Measurements from ENCODE around the gene ZNF385B.

Gene ZNF385B

DNA sequence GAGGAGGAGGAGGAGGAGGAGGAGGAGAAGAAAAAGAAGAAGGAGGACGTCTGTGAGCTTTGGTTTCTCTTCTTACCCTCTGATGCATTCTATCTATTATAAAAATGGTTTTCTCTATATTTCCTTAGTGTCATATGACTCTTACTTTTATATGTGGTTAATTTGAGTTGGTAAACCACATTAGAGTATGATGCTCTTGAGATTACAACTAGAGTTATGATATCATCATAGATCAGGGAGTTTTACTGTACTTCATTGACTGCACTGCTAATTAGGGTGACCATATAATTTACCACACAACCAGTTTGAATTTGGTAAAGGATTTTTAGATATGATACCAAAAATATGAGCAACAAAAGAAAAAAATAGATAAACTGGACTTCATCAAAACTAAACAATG, 166.4 kb downstream of the ZNF385B start:
- H3K4me3 ChIP-seq (replicated peaks; ENCODE audit: insufficient read depth, low read length), result no peak overlapping the region
- TF ChIP-seq, protein P1, sequence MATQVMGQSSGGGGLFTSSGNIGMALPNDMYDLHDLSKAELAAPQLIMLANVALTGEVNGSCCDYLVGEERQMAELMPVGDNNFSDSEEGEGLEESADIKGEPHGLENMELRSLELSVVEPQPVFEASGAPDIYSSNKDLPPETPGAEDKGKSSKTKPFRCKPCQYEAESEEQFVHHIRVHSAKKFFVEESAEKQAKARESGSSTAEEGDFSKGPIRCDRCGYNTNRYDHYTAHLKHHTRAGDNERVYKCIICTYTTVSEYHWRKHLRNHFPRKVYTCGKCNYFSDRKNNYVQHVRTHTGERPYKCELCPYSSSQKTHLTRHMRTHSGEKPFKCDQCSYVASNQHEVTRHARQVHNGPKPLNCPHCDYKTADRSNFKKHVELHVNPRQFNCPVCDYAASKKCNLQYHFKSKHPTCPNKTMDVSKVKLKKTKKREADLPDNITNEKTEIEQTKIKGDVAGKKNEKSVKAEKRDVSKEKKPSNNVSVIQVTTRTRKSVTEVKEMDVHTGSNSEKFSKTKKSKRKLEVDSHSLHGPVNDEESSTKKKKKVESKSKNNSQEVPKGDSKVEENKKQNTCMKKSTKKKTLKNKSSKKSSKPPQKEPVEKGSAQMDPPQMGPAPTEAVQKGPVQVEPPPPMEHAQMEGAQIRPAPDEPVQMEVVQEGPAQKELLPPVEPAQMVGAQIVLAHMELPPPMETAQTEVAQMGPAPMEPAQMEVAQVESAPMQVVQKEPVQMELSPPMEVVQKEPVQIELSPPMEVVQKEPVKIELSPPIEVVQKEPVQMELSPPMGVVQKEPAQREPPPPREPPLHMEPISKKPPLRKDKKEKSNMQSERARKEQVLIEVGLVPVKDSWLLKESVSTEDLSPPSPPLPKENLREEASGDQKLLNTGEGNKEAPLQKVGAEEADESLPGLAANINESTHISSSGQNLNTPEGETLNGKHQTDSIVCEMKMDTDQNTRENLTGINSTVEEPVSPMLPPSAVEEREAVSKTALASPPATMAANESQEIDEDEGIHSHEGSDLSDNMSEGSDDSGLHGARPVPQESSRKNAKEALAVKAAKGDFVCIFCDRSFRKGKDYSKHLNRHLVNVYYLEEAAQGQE (IDR thresholded peaks at IDR 0.05; ENCODE audit: insufficient replicate concordance, low read depth), result no peak
- TF ChIP-seq GABPA (IDR thresholded peaks at IDR 0.05; ENCODE audit: low read depth) (no peak), SPI1 (IDR thresholded peaks at IDR 0.05; ENCODE audit: borderline replicate concordance, low read depth) (no peak), POLR2AphosphoS5 (IDR thresholded peaks at IDR 0.05; ENCODE audit: low read depth) (no peak)
- TF ChIP-seq, protein P2, sequence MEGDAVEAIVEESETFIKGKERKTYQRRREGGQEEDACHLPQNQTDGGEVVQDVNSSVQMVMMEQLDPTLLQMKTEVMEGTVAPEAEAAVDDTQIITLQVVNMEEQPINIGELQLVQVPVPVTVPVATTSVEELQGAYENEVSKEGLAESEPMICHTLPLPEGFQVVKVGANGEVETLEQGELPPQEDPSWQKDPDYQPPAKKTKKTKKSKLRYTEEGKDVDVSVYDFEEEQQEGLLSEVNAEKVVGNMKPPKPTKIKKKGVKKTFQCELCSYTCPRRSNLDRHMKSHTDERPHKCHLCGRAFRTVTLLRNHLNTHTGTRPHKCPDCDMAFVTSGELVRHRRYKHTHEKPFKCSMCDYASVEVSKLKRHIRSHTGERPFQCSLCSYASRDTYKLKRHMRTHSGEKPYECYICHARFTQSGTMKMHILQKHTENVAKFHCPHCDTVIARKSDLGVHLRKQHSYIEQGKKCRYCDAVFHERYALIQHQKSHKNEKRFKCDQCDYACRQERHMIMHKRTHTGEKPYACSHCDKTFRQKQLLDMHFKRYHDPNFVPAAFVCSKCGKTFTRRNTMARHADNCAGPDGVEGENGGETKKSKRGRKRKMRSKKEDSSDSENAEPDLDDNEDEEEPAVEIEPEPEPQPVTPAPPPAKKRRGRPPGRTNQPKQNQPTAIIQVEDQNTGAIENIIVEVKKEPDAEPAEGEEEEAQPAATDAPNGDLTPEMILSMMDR (IDR thresholded peaks at IDR 0.05; ENCODE audit: insufficient read depth, low read length), result no peak
- H3K27ac ChIP-seq (replicated peaks), result no peak overlapping the region
- no peaks in the 10 kb centered on the region for H3K27me3 ChIP-seq (ENCODE audit: insufficient read depth, poor library complexity, severe bottlenecking)
- no peak for DNase-seq (ENCODE audit: low read depth in 1 of 2, low spot score in 1 of 2)

DNA sequence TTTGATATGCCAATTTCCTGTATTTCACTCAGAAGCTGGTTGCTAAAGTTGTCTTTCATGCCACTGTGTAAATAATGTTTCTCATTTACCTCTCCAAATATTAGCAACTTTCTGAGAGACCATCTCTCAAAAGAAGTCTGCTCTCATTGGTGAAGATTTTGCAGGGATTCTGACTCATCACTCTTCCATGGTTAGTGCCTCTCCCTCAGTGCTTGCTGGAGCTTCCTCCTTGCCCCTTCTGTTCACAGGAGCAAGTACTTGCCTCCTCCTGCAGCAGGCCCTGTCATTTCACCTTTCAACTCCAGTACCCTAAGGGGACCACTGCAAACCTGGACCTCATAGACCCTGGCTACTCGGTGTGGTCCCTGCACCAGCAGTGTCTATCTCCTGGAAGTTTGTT, 168.8 kb downstream of the ZNF385B start:
- TF ChIP-seq, protein P2 (IDR thresholded peaks at IDR 0.05; ENCODE audit: insufficient read depth, low read length), result no peak
- TF ChIP-seq, protein P1 (IDR thresholded peaks at IDR 0.05; ENCODE audit: insufficient replicate concordance, low read depth), result no peak
- no peak for TF ChIP-seq SPI1 (IDR thresholded peaks at IDR 0.05; ENCODE audit: borderline replicate concordance, low read depth)
- TF ChIP-seq GABPA (IDR thresholded peaks at IDR 0.05; ENCODE audit: low read depth), result no peak
- no peak for TF ChIP-seq POLR2AphosphoS5 (IDR thresholded peaks at IDR 0.05; ENCODE audit: low read depth)
- DNase-seq (ENCODE audit: low read depth in 1 of 2, low spot score in 1 of 2), result no peak
- H3K27ac ChIP-seq (replicated peaks), result no peak overlapping the region

DNA sequence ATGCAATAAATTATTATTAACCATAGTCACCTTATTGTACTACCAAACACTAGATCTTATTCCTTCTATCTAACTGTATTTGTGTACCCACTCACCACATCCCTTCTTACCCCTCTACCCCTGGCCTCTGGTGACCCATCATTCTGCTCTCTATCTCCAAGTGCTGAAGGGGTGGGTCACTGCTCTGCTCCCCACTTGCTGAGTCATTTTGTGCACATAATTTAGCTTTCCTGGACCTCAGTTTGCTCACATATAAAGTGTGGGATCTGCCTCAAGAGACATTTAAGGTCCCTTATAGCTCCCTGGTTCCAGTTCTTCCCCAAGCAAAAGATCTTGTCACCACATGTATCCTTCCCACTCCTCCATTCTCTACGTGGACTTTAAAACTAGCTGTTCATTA, 169.4 kb downstream of the ZNF385B start:
- TF ChIP-seq POLR2AphosphoS5 (IDR thresholded peaks at IDR 0.05; ENCODE audit: low read depth) (no peak), SPI1 (IDR thresholded peaks at IDR 0.05; ENCODE audit: borderline replicate concordance, low read depth) (no peak), GABPA (IDR thresholded peaks at IDR 0.05; ENCODE audit: low read depth) (no peak)
- TF ChIP-seq, protein P2 (IDR thresholded peaks at IDR 0.05; ENCODE audit: insufficient read depth, low read length), result no peak
- TF ChIP-seq, protein P1 (IDR thresholded peaks at IDR 0.05; ENCODE audit: insufficient replicate concordance, low read depth), result no peak
- DNase-seq (ENCODE audit: low read depth in 1 of 2, low spot score in 1 of 2), result no peak
- no peak overlapping the region for H3K4me3 ChIP-seq (replicated peaks; ENCODE audit: insufficient read depth, low read length)
- H3K27ac ChIP-seq (replicated peaks), result no peak overlapping the region
- H3K27me3 ChIP-seq (ENCODE audit: insufficient read depth, poor library complexity, severe bottlenecking), result no peaks in the 10 kb centered on the region

More for the DNA sequence above, 168.8 kb downstream of the ZNF385B start:
- no peaks in the 10 kb centered on the region for H3K27me3 ChIP-seq (ENCODE audit: insufficient read depth, poor library complexity, severe bottlenecking)
- no peak overlapping the region for H3K4me3 ChIP-seq (replicated peaks; ENCODE audit: insufficient read depth, low read length)
